ENCODE data around the gene FAM117A. TPM values are rescaled to one million over a fixed set of nuclear protein-coding genes. Genes with fewer than 3 reads are reported as not detected.

Gene FAM117A
- total and polyA plus RNA-seq, 10 of the 15 experiments (the other 5 are each of a cell fraction or from before 2014, with no cell fraction given), result 2.1 to 29.6 (median 20.0) TPM

DNA sequence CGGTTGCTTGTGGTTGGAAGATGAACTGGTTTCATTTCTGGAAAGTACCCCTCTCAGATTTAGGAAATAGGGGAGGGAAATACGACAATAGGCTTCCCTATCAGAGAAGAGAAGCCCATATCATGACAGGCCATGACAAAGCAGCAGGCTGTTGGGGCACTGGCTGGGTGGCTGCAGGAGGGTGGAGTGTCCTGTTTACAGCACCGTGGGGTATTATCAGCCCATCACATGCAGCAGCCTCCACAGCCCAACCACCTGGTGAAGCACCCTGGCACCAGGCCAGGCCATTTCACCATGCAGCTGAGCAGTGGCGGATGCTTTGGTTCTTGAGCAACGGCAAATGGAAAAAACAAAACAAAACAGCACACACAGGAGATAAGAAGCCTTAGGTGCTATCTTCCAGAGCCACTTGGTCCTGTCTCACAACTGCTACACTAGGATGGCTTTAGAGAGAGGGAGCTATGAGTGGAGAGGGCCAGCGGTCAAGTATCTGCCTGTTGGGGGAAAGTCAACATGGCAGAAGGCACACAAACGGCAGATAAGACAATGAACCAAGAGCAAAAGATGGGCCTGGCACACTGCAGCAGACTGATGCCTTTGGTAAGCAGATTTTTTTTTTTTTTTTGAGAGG is 24.2 kb downstream of the FAM117A start (continued):
- TF ChIP-seq, protein P1, sequence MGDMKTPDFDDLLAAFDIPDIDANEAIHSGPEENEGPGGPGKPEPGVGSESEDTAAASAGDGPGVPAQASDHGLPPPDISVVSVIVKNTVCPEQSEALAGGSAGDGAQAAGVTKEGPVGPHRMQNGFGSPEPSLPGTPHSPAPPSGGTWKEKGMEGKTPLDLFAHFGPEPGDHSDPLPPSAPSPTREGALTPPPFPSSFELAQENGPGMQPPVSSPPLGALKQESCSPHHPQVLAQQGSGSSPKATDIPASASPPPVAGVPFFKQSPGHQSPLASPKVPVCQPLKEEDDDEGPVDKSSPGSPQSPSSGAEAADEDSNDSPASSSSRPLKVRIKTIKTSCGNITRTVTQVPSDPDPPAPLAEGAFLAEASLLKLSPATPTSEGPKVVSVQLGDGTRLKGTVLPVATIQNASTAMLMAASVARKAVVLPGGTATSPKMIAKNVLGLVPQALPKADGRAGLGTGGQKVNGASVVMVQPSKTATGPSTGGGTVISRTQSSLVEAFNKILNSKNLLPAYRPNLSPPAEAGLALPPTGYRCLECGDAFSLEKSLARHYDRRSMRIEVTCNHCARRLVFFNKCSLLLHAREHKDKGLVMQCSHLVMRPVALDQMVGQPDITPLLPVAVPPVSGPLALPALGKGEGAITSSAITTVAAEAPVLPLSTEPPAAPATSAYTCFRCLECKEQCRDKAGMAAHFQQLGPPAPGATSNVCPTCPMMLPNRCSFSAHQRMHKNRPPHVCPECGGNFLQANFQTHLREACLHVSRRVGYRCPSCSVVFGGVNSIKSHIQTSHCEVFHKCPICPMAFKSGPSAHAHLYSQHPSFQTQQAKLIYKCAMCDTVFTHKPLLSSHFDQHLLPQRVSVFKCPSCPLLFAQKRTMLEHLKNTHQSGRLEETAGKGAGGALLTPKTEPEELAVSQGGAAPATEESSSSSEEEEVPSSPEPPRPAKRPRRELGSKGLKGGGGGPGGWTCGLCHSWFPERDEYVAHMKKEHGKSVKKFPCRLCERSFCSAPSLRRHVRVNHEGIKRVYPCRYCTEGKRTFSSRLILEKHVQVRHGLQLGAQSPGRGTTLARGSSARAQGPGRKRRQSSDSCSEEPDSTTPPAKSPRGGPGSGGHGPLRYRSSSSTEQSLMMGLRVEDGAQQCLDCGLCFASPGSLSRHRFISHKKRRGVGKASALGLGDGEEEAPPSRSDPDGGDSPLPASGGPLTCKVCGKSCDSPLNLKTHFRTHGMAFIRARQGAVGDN (IDR thresholded peaks at IDR 0.05), result peak; percentile 52
- TF ChIP-seq SUPT20H (IDR thresholded peaks at IDR 0.05; ENCODE audit: borderline replicate concordance, control insufficient read depth, low read depth, low read length) (no peak), JUND (IDR thresholded peaks at IDR 0.05; ENCODE audit: low read depth, low read length) (no peak), SPI1 (IDR thresholded peaks at IDR 0.05; ENCODE audit: borderline replicate concordance, insufficient read depth, low read depth, low read length) (no peak), TCF7 (IDR thresholded peaks at IDR 0.05; ENCODE audit: borderline replicate concordance) (no peak), RUNX3 (IDR thresholded peaks at IDR 0.05; ENCODE audit: low read length) (peak; percentile 49; the same call in 1 of the 2 replicates), HDGF (IDR thresholded peaks at IDR 0.05) (no peak), SMAD5 (IDR thresholded peaks at IDR 0.05; ENCODE audit: low read depth) (no peak), ZNF384 (IDR thresholded peaks at IDR 0.05; ENCODE audit: borderline replicate concordance, low read depth, low read length) (no peak), GATAD2B (conservative IDR thresholded peaks at IDR 0.05; ENCODE audit: low read depth) (no peak; the same call in 1 of the 2 replicates), CBX5 (IDR thresholded peaks at IDR 0.05; ENCODE audit: low read depth) (no peak), RBBP5 (conservative IDR thresholded peaks at IDR 0.05) (no peak)
- TF ChIP-seq, protein P2, sequence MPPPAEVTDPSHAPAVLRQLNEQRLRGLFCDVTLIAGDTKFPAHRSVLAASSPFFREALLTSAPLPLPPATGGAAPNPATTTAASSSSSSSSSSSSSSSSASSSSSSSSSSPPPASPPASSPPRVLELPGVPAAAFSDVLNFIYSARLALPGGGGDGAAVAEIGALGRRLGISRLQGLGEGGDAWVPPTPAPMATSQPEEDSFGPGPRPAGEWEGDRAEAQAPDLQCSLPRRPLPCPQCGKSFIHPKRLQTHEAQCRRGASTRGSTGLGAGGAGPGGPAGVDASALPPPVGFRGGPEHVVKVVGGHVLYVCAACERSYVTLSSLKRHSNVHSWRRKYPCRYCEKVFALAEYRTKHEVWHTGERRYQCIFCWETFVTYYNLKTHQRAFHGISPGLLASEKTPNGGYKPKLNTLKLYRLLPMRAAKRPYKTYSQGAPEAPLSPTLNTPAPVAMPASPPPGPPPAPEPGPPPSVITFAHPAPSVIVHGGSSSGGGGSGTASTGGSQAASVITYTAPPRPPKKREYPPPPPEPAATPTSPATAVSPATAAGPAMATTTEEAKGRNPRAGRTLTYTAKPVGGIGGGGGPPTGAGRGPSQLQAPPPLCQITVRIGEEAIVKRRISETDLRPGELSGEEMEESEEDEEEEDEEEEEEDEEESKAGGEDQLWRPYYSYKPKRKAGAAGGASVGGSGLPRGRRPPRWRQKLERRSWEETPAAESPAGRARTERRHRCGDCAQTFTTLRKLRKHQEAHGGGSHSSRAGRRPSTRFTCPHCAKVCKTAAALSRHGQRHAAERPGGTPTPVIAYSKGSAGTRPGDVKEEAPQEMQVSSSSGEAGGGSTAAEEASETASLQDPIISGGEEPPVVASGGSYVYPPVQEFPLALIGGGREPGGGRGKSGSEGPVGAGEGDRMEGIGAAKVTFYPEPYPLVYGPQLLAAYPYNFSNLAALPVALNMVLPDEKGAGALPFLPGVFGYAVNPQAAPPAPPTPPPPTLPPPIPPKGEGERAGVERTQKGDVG (CRISPR knock-in tag; IDR thresholded peaks at IDR 0.05), result no peak
- TF ChIP-seq, protein P3, sequence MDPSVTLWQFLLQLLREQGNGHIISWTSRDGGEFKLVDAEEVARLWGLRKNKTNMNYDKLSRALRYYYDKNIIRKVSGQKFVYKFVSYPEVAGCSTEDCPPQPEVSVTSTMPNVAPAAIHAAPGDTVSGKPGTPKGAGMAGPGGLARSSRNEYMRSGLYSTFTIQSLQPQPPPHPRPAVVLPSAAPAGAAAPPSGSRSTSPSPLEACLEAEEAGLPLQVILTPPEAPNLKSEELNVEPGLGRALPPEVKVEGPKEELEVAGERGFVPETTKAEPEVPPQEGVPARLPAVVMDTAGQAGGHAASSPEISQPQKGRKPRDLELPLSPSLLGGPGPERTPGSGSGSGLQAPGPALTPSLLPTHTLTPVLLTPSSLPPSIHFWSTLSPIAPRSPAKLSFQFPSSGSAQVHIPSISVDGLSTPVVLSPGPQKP (IDR thresholded peaks at IDR 0.05; ENCODE audit: low read depth, low read length), result no peak
- TF ChIP-seq, protein P4, sequence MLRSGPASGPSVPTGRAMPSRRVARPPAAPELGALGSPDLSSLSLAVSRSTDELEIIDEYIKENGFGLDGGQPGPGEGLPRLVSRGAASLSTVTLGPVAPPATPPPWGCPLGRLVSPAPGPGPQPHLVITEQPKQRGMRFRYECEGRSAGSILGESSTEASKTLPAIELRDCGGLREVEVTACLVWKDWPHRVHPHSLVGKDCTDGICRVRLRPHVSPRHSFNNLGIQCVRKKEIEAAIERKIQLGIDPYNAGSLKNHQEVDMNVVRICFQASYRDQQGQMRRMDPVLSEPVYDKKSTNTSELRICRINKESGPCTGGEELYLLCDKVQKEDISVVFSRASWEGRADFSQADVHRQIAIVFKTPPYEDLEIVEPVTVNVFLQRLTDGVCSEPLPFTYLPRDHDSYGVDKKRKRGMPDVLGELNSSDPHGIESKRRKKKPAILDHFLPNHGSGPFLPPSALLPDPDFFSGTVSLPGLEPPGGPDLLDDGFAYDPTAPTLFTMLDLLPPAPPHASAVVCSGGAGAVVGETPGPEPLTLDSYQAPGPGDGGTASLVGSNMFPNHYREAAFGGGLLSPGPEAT (IDR thresholded peaks at IDR 0.05; ENCODE audit: low read depth), result peak; percentile 70; the same call in 1 of the 2 replicates
- TF ChIP-seq, protein P5, sequence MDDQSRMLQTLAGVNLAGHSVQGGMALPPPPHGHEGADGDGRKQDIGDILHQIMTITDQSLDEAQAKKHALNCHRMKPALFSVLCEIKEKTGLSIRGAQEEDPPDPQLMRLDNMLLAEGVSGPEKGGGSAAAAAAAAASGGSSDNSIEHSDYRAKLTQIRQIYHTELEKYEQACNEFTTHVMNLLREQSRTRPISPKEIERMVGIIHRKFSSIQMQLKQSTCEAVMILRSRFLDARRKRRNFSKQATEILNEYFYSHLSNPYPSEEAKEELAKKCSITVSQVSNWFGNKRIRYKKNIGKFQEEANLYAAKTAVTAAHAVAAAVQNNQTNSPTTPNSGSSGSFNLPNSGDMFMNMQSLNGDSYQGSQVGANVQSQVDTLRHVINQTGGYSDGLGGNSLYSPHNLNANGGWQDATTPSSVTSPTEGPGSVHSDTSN (IDR thresholded peaks at IDR 0.05; ENCODE audit: insufficient replicate concordance, low read depth, low read length), result no peak

Measured in GM12878 (cell line).